HEK293 (cell line): Measurements from ENCODE around the gene TACR2.

Experiments
- CTCF ChIA-PET: fragments of 350-600 bp; formaldehyde crosslinking; extraction: SDS; loops from one replicate; lab custom pipeline; 2021; ENCODE audit warnings: antibody characterized with exemption; lab: Yijun Ruan, JAX
- POLR2A ChIA-PET: fragments of 300-600 bp; formaldehyde crosslinking; extraction: SDS; loops from one replicate; lab custom pipeline; 2020; ENCODE audit warnings: antibody characterized with exemption, inconsistent platforms; lab: Yijun Ruan, JAX
- H3K27ac ChIP-seq: fragments of 200-500 bp; sonication (Bioruptor generic); 2 replicates; pipeline ENCODE4 v1.5.1; 2014; ENCODE audit warnings: low read depth, low read length, control low read depth, inconsistent platforms; ENCODE audit errors: extremely low read depth
- H3K36me3 ChIP-seq, 2 experiments: fragments of 200-500 bp in 1 of 2; sonication (Bioruptor generic) in 1 of 2; 1 replicate in 1 of 2; 2 replicates in 1 of 2; pipeline ENCODE4 v1.5.1; 2014 to 2017; ENCODE audit warnings: inconsistent platforms in 2 of 2, low read length in 2 of 2; ENCODE audit not compliant: control insufficient read depth in 2 of 2, insufficient read depth in 1 of 2
- H3K4me1 ChIP-seq: fragments of 200-500 bp; sonication (Bioruptor generic); 2 replicates; pipeline ENCODE4 v1.5.1; 2014; ENCODE audit warnings: mild to moderate bottlenecking, low read length, inconsistent platforms; ENCODE audit not compliant: control insufficient read depth, insufficient read depth
- H3K4me3 ChIP-seq: 2 replicates; pipeline ENCODE4 v1.5.1; 2011; ENCODE audit warnings: low read depth, mild to moderate bottlenecking, control low read depth, low read length, moderate library complexity
- H3K9me3 ChIP-seq: fragments of 200-500 bp; sonication (Bioruptor generic); 2 replicates; pipeline ENCODE4 v1.5.1; 2014; ENCODE audit warnings: low read depth, low read length, inconsistent platforms; ENCODE audit not compliant: control insufficient read depth, insufficient read depth
- HOXC10 ChIP-seq: sonication (generic); formaldehyde crosslinking; IDR thresholded peaks from 2 replicates; pipeline ENCODE4 v1.8.1; 2023; ENCODE audit warnings: mild to moderate bottlenecking, missing genetic modification reagents
- PRDM10 ChIP-seq: fragments of 450-650 bp; formaldehyde crosslinking; IDR thresholded peaks from 2 replicates; pipeline ENCODE4 v1.5.1; 2016; ENCODE audit warnings: missing biosample characterization, missing genetic modification characterization
- SALL2 ChIP-seq: fragments of 450-650 bp; formaldehyde crosslinking; IDR thresholded peaks from 2 replicates; pipeline ENCODE4 v1.5.0; 2017; ENCODE audit warnings: missing biosample characterization, mild to moderate bottlenecking, missing genetic modification characterization, borderline replicate concordance
- SP7 ChIP-seq: fragments of 450-650 bp; formaldehyde crosslinking; IDR thresholded peaks from 2 replicates; pipeline ENCODE4 v1.5.1; 2016; ENCODE audit warnings: missing biosample characterization, missing genetic modification characterization
- ZBTB1 ChIP-seq: fragments of 450-650 bp; formaldehyde crosslinking; IDR thresholded peaks from 2 replicates; pipeline ENCODE4 v1.5.1; 2016; ENCODE audit warnings: missing biosample characterization, missing genetic modification characterization
- ZNF248 ChIP-seq: fragments of 450-650 bp; formaldehyde crosslinking; IDR thresholded peaks from 2 replicates; pipeline ENCODE4 v1.5.1; 2017; ENCODE audit warnings: missing biosample characterization, missing genetic modification characterization
- ZNF48 ChIP-seq: fragments of 450-650 bp; formaldehyde crosslinking; IDR thresholded peaks from 2 replicates; pipeline ENCODE4 v1.5.1; 2016; ENCODE audit warnings: missing biosample characterization, missing genetic modification characterization
- ZNF518A ChIP-seq: fragments of 450-650 bp; formaldehyde crosslinking; conservative IDR thresholded peaks from 2 replicates; pipeline ENCODE4 v1.5.1; 2016; ENCODE audit warnings: low read depth, missing biosample characterization, missing genetic modification characterization
- ZNF654 ChIP-seq: fragments of 450-650 bp; formaldehyde crosslinking; IDR thresholded peaks from 2 replicates; pipeline ENCODE4 v1.5.1; 2016; ENCODE audit warnings: low read depth, missing biosample characterization, missing genetic modification characterization
- ZNF785 ChIP-seq: fragments of 450-650 bp; formaldehyde crosslinking; IDR thresholded peaks from 2 replicates; pipeline ENCODE4 v1.5.1; 2016; ENCODE audit warnings: missing biosample characterization, missing genetic modification characterization
- TF ChIP-seq, protein P1 (sequence below): fragments of 450-650 bp; formaldehyde crosslinking; IDR thresholded peaks from 2 replicates; pipeline ENCODE4 v1.5.1; 2016; ENCODE audit warnings: missing biosample characterization, missing genetic modification characterization

Gene TACR2

DNA sequence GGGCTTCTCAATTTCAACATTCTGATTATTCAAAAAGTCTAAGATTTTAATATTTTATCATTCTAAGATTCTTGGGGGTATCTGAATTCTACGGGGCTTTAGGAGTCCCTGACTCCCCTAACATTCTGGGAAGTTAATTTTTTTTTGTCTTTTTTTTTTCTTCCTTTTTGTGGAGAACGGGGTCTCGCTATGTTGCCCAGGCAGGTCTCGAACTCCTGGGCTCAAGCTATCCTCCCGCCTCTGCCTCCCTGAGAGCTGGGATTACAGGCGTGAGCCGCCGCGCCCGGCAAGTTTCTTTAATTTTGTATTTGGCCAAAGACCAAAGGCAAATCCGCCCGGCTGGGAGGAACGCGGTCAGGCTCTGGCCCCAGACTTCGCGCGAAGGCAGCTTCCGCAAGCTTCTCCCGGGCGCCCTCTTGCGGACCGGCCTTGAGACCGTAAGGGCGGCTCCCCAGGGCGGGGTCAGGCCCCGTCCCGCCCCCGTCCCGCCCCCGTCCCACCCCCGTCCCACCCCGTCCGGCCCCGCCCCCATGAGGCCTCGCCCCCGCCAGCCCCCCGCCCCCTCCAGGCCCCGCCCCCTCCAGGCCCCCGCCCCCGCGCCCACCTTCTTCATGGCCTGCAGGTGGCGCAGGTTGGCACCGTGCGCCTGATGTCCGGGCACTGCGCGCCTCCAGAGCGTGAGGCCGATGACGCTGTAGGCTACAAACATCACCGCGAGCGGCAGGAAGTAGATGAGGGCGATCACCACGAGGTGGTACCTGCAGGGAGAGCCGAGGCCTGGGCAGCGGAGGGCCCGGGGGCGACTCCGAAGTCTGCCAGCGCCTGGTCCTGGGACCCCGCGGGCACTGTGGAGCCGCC lies 8.2 kb downstream of the TACR2 start (continued):
- TF ChIP-seq ZNF248 (tag by site-specific recombination) (no peak), PRDM10 (no peak), HOXC10 (no peak), ZNF785 (no peak), ZNF48 (no peak), ZBTB1 (tag by site-specific recombination) (no peak)
- TF ChIP-seq, all 188 proteins: peak for 46

GRCh38 chr10:69407621-69408301 lies 9.0 kb downstream of the TACR2 start:
- H3K9me3 ChIP-seq, result no peaks in the 10 kb centered on the region
- H3K4me1 ChIP-seq, result no peaks in the 10 kb centered on the region; the same call in 1 of the 2 replicates
- no peaks in the 10 kb centered on the region; a peak in 1 of 3 replicates for H3K36me3 ChIP-seq
- CTCF ChIA-PET, result interaction anchor here (0.5 to 2.9 kb wide), 46 partner anchors 9 to 378 kb away, joined by 3 to 28 read pairs (median 4); partner anchors contain the start of genes HK1, HKDC1, NEUROG3 and TSPAN15
- no peak overlapping the region for H3K4me3 ChIP-seq
- no peak overlapping the region for H3K27ac ChIP-seq
- TF ChIP-seq ZNF654 (tag by site-specific recombination) (0 out of 2 replicates have a peak, but pooled peaks have one; percentile 12), SP7 (no peak)
- TF ChIP-seq, protein P1, sequence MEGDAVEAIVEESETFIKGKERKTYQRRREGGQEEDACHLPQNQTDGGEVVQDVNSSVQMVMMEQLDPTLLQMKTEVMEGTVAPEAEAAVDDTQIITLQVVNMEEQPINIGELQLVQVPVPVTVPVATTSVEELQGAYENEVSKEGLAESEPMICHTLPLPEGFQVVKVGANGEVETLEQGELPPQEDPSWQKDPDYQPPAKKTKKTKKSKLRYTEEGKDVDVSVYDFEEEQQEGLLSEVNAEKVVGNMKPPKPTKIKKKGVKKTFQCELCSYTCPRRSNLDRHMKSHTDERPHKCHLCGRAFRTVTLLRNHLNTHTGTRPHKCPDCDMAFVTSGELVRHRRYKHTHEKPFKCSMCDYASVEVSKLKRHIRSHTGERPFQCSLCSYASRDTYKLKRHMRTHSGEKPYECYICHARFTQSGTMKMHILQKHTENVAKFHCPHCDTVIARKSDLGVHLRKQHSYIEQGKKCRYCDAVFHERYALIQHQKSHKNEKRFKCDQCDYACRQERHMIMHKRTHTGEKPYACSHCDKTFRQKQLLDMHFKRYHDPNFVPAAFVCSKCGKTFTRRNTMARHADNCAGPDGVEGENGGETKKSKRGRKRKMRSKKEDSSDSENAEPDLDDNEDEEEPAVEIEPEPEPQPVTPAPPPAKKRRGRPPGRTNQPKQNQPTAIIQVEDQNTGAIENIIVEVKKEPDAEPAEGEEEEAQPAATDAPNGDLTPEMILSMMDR, result peak; percentile 21; the same call in 1 of the 2 replicates
- POLR2A ChIA-PET, result interaction anchor here (0.6 kb wide), 1 partner anchor 108 kb away, joined by 3 read pairs; no protein-coding TSS in a partner anchor

DNA sequence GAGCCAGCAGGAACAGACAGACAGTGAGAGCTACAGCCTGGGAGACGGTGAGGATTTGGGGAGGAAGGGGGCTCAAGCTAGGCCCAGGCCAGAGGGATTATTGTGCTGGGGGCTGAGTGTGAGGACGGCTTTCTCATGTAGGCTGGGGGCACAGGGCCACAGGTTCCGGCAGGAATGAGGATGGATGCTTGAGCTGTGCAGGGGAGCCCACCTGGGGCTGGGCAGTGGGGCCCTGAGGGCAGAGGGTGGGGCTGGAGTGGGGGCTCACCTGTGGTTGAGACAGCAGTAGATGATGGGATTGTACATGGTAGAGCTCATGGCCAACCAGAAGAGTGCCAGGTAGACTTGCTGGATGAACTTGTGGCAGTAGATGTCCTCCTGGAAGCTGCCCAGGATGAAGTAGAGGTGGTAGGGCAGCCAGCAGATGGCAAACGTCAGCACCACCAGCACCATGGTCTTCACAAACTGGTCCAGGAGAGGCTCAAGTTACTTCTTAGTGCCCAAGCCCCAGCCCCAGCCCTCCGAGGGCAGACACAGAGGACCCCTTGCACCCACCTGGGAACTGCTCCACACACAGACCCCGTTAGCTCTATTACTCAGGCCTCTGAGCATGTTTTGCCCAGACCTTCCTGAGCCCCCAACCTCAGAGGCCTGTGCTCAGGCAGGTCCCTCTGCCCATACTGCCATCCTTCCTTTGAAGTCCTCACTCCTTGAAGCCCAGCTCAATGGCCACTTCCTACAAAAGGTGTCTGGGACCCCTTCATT lies 9.7 kb downstream of the TACR2 start:
- no peak overlapping the region for H3K4me3 ChIP-seq
- ChIA-PET CTCF (interaction anchor here (0.6 to 2.9 kb wide), 18 partner anchors 14 to 234 kb away, joined by 3 to 28 read pairs (median 4); partner anchors contain the start of gene NEUROG3), POLR2A (interaction anchor here (0.7 kb wide), 1 partner anchor 44 kb away, joined by 3 read pairs; the partner anchor contains the start of gene TSPAN15)
- H3K27ac ChIP-seq, result no peak overlapping the region
- H3K4me1 ChIP-seq, result no peaks in the 10 kb centered on the region; the same call in 1 of the 2 replicates
- H3K9me3 ChIP-seq, result no peaks in the 10 kb centered on the region
- no peaks in the 10 kb centered on the region; a peak in 1 of 3 replicates for H3K36me3 ChIP-seq
- TF ChIP-seq SALL2 (tag by site-specific recombination) (no peak), ZNF518A (tag by site-specific recombination) (no peak)
- TF ChIP-seq, protein P1, result 0 out of 2 replicates have a peak, but pooled peaks have one; percentile 8
